Ovary (tissue), 9 donors: ENCODE measurements around the gene GAPDH. TPM values are rescaled to one million over a fixed set of nuclear protein-coding genes. Genes with fewer than 3 reads are reported as not detected.
A peak's percentile ranks its signal among the peaks of the same experiment; 100 is the strongest.
"Not testable (repeated sequence)": the region's sequence is repeated elsewhere in the genome, so short reads cannot be mapped to it uniquely, and the experiment has no call there.

ENCODE experiments used
- DNase-seq, 5 donors: peaks; one replicate each; pipeline ENCODE4 v3.0.0-alpha.2; 2019 to 2020
- H3K27ac ChIP-seq, 2 donors: fragments of 200-600 bp; one replicate each; pipeline versions ENCODE4 v1.5.1 to v1.8.0; 2019 to 2022
- H3K27me3 ChIP-seq: fragments of 200-600 bp; one replicate; pipeline ENCODE4 v1.8.0; 2022
- H3K36me3 ChIP-seq: fragments of 200-600 bp; sonication (generic); one replicate; pipeline ENCODE4 v1.5.1; 2019
- H3K4me1 ChIP-seq: one replicate; pipeline ENCODE4 v1.8.1; 2013; ENCODE audit warnings: mild to moderate bottlenecking, moderate library complexity; ENCODE audit not compliant: insufficient read depth
- H3K4me3 ChIP-seq: fragments of 200-600 bp; sonication (generic); one replicate; pipeline ENCODE4 v1.5.1; 2017
- H3K9me3 ChIP-seq, 2 donors: fragments of 200-600 bp in 1 of 2; sonication (generic) in 1 of 2; one replicate each; pipeline versions ENCODE4 v1.5.1 to v1.8.1; 2013 to 2019; ENCODE audit warnings: mild to moderate bottlenecking in 1 of 2, moderate library complexity in 1 of 2
- EP300 ChIP-seq: sonication (generic); formaldehyde crosslinking; IDR thresholded peaks from one replicate; pipeline ENCODE4 v1.6.1; 2017; ENCODE audit warnings: antibody characterized with exemption
- POLR2A ChIP-seq: fragments of 450-650 bp; IDR thresholded peaks from one replicate; pipeline ENCODE4 v1.6.1; 2017; ENCODE audit warnings: antibody characterized with exemption, mild to moderate bottlenecking, moderate library complexity
- WGBS, 3 donors: extraction: QIAGEN DNeasy Blood & Tissue Kit in 1 of 3; methylation state at CpG; one replicate each; pipeline versions ENCODE4 v1.1.5 to v1.1.7; 2013 to 2017; 5-methylcytosine and 5-hydroxymethylcytosine counted together
- intact Hi-C, 4 donors: fragments of 100-400 bp; cut with DNase I; formaldehyde crosslinking; loops; one replicate each; pipeline versions ENCODE4 v1.11.0 to v1.15.1; 2022 to 2023
- polyA plus RNA-seq, 2 donors: library from polyadenylated mRNA; stranded (reverse); fragments of 200-250 nt in 1 of 2; fragments of 350-450 nt in 1 of 2; fragmentation: Illumina TruSeq in 1 of 2; extraction: RNeasy Lipid Tissue Mini Kit (QIAGEN cat#74804) in 1 of 2; gene quantifications; one replicate each; pipeline ENCODE4 v1.2.3, GENCODE V29; 2013 to 2014
- total RNA-seq, 7 donors: library from RNA; depleted of rRNA in 2 of 7; stranded (reverse); fragments of >200 nt in 2 of 7; fragmentation: NEBNext Ultra II Directional in 3 of 7; extraction: Animal tissue kit (Norgen Biotek cat#: 25700) in 3 of 7; gene quantifications; one replicate each; pipeline versions ENCODE4 v1.1.0 to v1.2.4, GENCODE V29; 2016 to 2023
- TF ChIP-seq, protein P1 (sequence below), 3 donors: fragments of 450-650 bp in 2 of 3; fragments of 200-600 bp in 1 of 3; IDR thresholded peaks; one replicate each; pipeline versions ENCODE4 v1.5.1 to v1.8.0; 2016 to 2022; ENCODE audit warnings: antibody characterized with exemption in 3 of 3, mild to moderate bottlenecking in 1 of 3
- donor health status: DM: no; HTN: no; CAD: no; lungs with moderate emphysema.
- donor health status: DM: no; HTN: no; CAD: no.
- donor health status: Bipolar disorder and iron deficiency.
- donor health status: DM: yes; HTN: yes; CAD: no.
- donor health status: DM: no; HTN: no; CAD: no.
- donor health status: DM: yes; HTN: yes; CAD: no.

Gene GAPDH
- total and polyA plus RNA-seq, 9 donors = 661 to 1,442 (median 1,247) TPM

DNA sequence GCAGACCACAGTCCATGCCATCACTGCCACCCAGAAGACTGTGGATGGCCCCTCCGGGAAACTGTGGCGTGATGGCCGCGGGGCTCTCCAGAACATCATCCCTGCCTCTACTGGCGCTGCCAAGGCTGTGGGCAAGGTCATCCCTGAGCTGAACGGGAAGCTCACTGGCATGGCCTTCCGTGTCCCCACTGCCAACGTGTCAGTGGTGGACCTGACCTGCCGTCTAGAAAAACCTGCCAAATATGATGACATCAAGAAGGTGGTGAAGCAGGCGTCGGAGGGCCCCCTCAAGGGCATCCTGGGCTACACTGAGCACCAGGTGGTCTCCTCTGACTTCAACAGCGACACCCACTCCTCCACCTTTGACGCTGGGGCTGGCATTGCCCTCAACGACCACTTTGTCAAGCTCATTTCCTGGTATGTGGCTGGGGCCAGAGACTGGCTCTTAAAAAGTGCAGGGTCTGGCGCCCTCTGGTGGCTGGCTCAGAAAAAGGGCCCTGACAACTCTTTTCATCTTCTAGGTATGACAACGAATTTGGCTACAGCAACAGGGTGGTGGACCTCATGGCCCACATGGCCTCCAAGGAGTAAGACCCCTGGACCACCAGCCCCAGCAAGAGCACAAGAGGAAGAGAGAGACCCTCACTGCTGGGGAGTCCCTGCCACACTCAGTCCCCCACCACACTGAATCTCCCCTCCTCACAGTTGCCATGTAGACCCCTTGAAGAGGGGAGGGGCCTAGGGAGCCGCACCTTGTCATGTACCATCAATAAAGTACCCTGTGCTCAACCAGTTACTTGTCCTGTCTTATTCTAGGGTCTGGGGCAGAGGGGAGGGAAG, 3.5 kb downstream of the GAPDH start:
- DNase-seq = peak; percentile 69 to 87 (median 84)
- 30 to 40% (median 35%) methylated on average over 14 to 17 of the region's 17 CpGs for WGBS, 3 donors
- H3K27ac ChIP-seq = peak overlapping the region in 1 of 2 donors; percentile 7
- H3K4me1 ChIP-seq, H3K36me3 ChIP-seq, H3K4me3 ChIP-seq, H3K9me3 ChIP-seq, H3K27me3 ChIP-seq: not testable (repeated sequence)
- TF ChIP-seq, protein P1, sequence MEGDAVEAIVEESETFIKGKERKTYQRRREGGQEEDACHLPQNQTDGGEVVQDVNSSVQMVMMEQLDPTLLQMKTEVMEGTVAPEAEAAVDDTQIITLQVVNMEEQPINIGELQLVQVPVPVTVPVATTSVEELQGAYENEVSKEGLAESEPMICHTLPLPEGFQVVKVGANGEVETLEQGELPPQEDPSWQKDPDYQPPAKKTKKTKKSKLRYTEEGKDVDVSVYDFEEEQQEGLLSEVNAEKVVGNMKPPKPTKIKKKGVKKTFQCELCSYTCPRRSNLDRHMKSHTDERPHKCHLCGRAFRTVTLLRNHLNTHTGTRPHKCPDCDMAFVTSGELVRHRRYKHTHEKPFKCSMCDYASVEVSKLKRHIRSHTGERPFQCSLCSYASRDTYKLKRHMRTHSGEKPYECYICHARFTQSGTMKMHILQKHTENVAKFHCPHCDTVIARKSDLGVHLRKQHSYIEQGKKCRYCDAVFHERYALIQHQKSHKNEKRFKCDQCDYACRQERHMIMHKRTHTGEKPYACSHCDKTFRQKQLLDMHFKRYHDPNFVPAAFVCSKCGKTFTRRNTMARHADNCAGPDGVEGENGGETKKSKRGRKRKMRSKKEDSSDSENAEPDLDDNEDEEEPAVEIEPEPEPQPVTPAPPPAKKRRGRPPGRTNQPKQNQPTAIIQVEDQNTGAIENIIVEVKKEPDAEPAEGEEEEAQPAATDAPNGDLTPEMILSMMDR (IDR thresholded peaks at IDR 0.05) = peak; percentile 74 to 81 (median 80)
- intact Hi-C loops = loop anchor here (5.0 to 10.0 kb wide), 4 partner anchors 115 to 213 kb away; no protein-coding TSS in a partner anchor

DNA sequence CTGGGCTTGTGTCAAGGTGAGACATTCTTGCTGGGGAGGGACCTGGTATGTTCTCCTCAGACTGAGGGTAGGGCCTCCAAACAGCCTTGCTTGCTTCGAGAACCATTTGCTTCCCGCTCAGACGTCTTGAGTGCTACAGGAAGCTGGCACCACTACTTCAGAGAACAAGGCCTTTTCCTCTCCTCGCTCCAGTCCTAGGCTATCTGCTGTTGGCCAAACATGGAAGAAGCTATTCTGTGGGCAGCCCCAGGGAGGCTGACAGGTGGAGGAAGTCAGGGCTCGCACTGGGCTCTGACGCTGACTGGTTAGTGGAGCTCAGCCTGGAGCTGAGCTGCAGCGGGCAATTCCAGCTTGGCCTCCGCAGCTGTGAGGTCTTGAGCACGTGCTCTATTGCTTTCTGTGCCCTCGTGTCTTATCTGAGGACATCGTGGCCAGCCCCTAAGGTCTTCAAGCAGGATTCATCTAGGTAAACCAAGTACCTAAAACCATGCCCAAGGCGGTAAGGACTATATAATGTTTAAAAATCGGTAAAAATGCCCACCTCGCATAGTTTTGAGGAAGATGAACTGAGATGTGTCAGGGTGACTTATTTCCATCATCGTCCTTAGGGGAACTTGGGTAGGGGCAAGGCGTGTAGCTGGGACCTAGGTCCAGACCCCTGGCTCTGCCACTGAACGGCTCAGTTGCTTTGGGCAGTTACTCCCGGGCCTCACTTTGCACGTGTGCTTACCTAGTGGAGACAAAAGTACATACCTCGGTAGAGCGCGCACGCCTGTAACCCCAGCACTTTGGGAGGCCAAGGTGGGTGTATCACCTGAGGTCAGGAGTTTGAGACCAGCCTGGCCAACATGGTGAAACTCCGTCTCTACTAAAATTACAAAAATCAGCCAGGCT, 4.3 kb downstream of the GAPDH start:
- peaks cover 7% of the 10 kb centered on the region for H3K4me1 ChIP-seq
- DNase-seq = peak in 1 of 5 donors; percentile 30
- no peaks in the 10 kb centered on the region for H3K27me3 ChIP-seq
- 61 to 71% (median 62%) methylated on average over 24 of the region's 24 CpGs for WGBS, 3 donors
- H3K9me3 ChIP-seq = no peaks in the 10 kb centered on the region
- no peak overlapping the region for H3K4me3 ChIP-seq
- H3K36me3 ChIP-seq = no peaks in the 10 kb centered on the region
- H3K27ac ChIP-seq = no peak overlapping the region
- intact Hi-C loops = loop anchor here (5.0 to 10.0 kb wide), 4 partner anchors 116 to 214 kb away; no protein-coding TSS in a partner anchor
- TF ChIP-seq EP300 = no peak
- no peak for TF ChIP-seq POLR2A
- TF ChIP-seq, protein P1 (IDR thresholded peaks at IDR 0.05) = no peak

DNA sequence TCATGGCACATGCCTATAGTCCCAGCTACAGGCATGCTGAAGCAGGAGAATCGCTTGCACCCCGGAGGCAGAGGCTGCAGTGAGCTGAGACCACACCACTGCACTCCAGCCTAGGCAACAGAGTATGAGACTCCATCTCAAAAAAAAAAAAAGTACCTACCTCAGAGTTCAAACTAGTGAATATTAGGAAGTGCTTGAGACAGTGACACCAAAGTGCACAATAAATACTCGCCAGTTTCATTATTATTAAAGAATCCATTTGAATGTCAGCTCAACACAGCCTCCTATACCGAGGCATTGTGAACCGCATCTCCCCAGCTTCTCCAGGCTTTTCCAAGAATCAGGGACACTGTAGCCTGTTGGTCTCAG, 5.0 kb downstream of the GAPDH start:
- H3K36me3 ChIP-seq = no peaks in the 10 kb centered on the region
- TF ChIP-seq, protein P1 (IDR thresholded peaks at IDR 0.05) = no peak
- TF ChIP-seq POLR2A = no peak
- TF ChIP-seq EP300 = no peak
- no peak overlapping the region for H3K27ac ChIP-seq
- no peaks in the 10 kb centered on the region for H3K27me3 ChIP-seq
- peaks cover 7% of the 10 kb centered on the region for H3K4me1 ChIP-seq
- no peak for DNase-seq
- intact Hi-C loops = loop anchor here (5.0 to 10.0 kb wide), 4 partner anchors 117 to 214 kb away; no protein-coding TSS in a partner anchor
- H3K4me3 ChIP-seq = no peak overlapping the region
- H3K9me3 ChIP-seq = no peaks in the 10 kb centered on the region
- 78 to 85% (median 83%) methylated on average over 5 of the region's 5 CpGs for WGBS, 3 donors

DNA sequence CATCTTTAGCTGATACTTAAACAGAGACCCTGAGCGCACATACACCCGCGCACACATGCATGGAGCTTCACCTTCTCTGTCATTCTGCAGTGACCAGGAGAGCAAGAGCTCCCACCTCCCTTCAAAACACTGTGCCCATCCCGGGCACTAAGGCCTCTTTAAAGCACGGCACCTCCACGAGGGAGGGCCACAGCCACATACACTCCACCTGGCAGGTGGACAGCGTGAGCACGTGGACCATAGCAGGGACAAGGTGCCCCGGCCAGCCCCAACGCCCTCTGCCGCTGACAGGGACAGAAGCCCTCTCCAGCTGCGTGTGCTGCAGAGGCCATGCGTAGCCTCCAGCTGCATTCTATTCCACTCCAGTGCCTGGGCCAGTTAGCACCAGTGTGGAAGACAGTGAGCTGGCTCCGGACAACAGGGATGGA, 5.4 kb downstream of the GAPDH start:
- peak in 1 of 5 donors; percentile 41 for DNase-seq
- Histone ChIP-seq H3K9me3 (no peaks in the 10 kb centered on the region), H3K4me3 (no peak overlapping the region), H3K4me1 (peaks cover 7% of the 10 kb centered on the region), H3K27ac (peak overlapping the region in 1 of 2 donors; percentile 81), H3K27me3 (no peaks in the 10 kb centered on the region), H3K36me3 (no peaks in the 10 kb centered on the region)
- intact Hi-C loops = loop anchor here (5.0 to 10.0 kb wide), 4 partner anchors 117 to 215 kb away; no protein-coding TSS in a partner anchor
- 68 to 71% (median 70%) methylated on average over 14 of the region's 14 CpGs for WGBS, 3 donors
- TF ChIP-seq POLR2A (no peak), EP300 (no peak)
- TF ChIP-seq, protein P1 (IDR thresholded peaks at IDR 0.05) = no peak
